Endothelial cell of umbilical vein (primary cell): ENCODE data around the gene IFT57.

Experiments
- CTCF ChIP-seq, 2 donors: IDR thresholded peaks; 1 replicate in 1 of 2; 2 replicates in 1 of 2; pipeline ENCODE4 v1.5.1; 2011; ENCODE audit warnings: low read length in 2 of 2, mild to moderate bottlenecking in 2 of 2, moderate library complexity in 2 of 2, control low read depth in 1 of 2, inconsistent platforms in 1 of 2, low read depth in 1 of 2; ENCODE audit not compliant: insufficient read depth in 1 of 2; ENCODE audit errors: extremely low read depth in 1 of 2
- EZH2 ChIP-seq: IDR thresholded peaks from 2 replicates; pipeline ENCODE4 v1.6.1; 2012; ENCODE audit warnings: borderline replicate concordance, low read depth, mild to moderate bottlenecking, moderate library complexity, low read length, inconsistent platforms; ENCODE audit not compliant: severe bottlenecking
- POLR2AphosphoS5 ChIP-seq: IDR thresholded peaks from 2 replicates; pipeline ENCODE4 v1.6.1; 2012; ENCODE audit warnings: low read depth, mild to moderate bottlenecking, control low read depth, low read length, moderate library complexity; ENCODE audit not compliant: insufficient read depth

DNA sequence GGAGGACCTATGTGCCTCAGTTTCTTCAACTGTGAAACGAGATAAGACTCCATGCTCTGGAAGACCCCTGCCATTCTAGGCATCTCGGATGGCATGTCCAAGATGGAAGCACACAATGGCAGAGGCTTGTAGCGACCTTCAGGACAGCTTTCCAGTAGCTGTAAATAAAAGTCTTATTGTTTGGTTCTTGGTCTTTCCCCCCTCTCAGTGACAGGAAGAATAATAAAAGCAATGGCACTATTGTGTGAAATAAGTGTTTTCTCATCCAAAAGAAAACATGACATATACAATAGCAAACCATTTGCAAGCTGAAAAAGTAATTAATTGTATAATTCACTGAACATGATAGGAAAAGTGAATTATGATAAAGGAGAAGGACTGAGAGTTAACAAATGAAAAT, 98.9 kb downstream of the IFT57 start:
- TF ChIP-seq CTCF (IDR thresholded peaks at IDR 0.05; ENCODE audit: extremely low read depth in 1 of 2, insufficient read depth in 1 of 2, low read depth in 1 of 2, low read length in 2 of 2) (no peak), POLR2AphosphoS5 (no peak), EZH2 (no peak)
